HG03039 (cell line): ENCODE data around the gene DCDC1.
A peak's percentile ranks its signal among the peaks of the same experiment; 100 is the strongest.

ENCODE experiments used
- ATAC-seq: cut with Tn5 transposase; IDR thresholded peaks from one replicate; pipeline ENCODE4 v1.9.1; 2021; ENCODE audit warnings: mild to moderate bottlenecking, moderate library complexity; ENCODE audit not compliant: unreplicated experiment

Gene DCDC1

DNA sequence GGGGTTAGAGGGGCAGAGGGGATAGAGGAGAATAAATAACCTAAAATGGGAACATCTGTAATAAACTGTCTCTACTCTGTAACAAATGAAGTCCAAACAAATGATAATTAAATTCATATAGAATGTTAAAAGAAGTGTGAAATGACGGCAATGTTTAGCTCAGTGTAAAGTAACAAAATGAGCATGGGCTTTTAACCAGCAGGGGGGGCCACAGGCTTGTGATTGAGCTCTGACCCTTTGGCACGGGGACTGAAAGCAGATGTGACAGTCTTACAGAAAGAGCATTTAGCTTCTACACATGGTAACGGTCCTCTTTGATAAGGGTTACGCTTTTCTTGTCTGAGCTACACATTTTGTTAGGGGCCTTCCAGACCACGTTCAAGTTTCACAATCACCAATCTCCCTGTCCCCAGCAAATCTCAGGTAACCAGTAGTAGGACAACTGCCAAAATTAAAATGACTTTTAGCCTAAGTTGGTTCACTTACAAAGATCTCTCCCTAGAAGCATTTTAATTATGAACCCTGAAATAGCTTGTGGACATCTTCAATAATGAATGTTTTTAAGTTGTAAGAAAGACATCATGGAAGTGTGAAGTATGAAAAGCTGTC, 262.5 kb downstream of the DCDC1 start:
- ATAC-seq, result peak; percentile 80

DNA sequence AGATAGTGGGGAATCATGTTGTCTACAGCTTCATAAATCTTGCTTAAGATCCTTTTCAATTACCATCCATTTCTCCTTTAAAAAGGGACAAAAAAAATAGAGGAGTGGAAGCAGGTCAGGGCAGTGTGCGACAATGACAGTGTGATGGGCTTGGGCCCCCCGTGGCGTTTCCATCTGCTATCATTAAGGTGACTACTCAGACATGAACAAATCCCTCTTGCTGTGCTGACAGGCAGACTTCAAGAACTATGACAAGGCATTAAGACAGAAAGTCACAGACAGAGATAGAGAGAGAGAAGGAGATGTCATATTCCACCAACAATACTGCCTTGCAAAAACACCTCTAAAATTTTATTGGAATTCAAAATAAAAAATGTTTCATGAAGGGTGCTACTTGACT, 263.2 kb downstream of the DCDC1 start:
- ATAC-seq, result no peak

DNA sequence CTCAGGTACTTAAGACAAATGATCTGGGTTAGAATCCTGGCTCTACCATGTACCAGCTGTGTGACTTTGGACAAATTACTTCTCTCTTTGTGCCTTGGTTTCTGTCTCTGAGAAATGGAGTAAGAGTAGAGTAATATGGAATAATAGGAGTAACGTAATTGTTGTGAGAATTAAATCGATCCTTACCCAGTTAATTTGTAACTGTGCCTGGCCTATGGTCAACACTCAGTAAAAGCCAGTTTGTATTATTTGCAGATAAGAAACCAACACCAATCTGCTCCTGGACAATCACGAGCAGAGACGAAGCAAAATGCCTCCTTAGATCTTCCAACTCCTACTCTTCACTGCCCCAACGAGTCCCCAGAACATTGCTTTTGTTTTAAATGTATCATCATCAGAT, 266.7 kb downstream of the DCDC1 start:
- ATAC-seq, result no peak

DNA sequence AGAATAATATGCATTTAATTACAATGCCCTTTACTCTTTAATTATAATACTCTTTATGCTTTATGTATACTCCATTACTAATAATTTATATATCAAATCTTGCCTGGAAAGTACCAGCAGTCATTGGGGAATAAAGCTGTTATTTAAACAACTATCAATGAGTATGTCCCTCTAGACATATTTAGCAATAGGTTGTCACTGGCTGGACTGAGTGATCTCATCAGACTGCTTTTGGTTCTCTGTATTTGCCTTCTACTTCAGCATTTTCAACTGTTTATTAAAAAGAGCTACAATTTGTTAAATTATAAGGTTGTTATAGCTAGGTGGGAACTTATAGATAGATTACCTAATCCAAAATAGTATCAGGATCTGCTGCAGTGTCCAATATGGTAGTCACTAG, 267.2 kb downstream of the DCDC1 start:
- no peak for ATAC-seq

DNA sequence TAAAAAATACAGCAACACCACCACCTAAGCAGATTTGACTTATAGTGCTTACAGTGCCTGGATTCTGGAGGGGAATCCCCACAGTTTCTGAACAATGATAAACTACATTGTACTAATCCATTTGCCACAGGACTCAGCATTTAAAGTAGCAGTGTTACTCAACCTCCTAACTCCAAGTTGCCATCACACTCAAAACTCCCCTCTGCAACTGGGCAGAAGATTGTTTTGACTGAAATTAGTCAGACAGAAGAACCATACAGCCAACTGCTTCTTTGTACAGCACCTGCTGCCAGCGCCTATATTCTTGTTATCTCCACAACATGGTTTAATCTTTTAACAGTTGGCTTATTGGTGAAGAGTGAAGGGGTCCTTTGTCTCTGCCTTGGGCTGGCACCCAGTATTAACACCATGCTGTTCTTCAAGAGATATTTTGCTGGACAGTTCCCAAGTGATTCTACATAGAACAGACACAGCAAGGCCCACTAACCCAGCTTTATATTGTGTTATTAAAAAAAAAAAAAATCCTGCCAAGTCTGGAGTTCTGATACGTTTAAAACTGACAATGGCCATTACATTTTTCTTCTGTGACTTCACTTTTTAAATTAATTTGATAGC, 273.2 kb downstream of the DCDC1 start:
- ATAC-seq, result no peak

DNA sequence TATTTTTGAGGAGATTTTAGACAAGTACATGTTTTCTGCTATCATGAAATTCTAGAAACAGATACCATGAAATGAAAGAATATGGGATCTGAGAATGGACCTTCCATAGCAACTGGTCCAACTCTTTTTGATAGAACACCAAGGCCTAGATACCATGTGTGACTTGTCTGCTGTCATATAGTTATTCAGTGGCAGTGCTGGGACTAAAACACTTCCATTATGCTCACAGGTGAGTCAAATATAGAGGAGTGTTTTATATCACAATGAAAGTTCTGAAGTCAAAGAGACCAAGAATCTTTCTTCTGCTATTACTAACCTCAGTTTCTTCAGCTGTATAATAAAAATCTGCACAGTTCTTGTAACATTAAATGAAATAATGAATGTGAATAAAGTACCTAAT, 276.9 kb downstream of the DCDC1 start:
- ATAC-seq, result no peak

DNA sequence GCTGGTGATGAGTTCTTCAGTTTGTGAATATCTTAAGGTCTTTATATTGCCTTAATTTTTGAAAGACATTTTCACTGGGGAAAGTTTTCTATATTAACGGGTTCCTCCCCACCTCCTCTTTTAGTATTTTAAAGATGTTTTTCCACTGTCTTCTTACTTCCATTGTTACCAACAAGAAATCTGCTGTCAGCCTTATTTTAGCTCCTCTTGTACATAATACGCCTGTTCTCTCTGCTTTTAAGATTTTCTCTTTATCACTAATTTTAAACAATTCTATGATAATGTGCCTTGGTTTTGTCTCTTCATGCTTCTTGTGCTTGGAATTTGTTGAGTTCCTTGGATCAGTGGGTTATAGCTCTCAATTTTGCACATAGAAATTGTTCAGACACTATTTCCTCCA, 280.4 kb downstream of the DCDC1 start:
- no peak for ATAC-seq

DNA sequence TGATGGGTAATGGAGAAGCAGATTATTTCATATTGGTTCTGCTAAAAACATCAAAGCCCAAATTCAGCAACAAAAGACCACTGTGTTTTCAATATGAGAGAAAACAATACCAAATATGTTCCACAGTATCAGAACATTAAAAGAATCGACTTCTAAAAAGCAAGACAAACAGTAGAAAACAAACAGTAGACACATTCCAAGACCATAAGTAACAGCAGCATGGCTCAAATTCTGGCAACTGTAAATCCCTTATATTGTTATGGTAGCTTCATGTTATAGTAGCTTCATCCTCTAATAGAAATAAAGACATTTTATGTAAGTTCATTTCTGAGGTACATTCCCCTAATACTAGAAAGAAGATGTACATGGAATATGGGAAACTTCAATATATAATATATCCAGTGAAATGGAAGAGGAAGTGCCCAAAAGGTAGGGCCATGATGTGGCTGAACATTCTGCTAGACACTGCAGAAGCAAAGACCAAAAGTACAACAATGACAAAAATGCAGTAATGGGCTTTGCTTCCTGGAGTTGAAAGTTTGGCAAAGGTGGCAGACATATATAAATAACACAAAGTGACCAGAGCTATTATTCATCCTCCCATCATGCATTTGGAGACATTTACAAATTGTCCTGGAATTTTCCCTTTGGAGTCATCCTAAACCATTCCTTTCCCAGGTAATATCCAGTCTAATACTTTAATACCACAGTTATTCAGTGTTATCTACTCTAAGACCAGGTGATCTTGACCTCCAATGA, 299.9 kb downstream of the DCDC1 start:
- no peak for ATAC-seq

DNA sequence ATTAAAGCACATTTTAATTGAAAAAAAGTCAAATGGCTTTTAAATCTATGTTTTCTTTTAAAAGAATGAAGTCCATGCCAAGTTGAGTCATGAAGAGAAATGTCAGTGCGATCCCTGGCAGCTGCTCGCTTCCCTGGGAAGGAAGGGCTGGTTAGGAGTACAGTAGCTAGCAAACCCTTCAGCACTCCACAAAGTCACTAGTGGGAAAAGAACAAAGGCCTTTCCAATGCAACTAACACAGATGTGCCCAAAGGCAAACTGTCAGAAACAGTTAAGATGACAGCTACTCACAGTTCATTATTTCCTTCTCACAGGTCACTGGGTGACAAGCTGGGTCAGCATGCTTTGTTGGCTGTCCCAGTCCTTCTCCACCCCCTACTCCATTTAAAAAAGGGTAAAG, 308.7 kb downstream of the DCDC1 start:
- no peak for ATAC-seq

DNA sequence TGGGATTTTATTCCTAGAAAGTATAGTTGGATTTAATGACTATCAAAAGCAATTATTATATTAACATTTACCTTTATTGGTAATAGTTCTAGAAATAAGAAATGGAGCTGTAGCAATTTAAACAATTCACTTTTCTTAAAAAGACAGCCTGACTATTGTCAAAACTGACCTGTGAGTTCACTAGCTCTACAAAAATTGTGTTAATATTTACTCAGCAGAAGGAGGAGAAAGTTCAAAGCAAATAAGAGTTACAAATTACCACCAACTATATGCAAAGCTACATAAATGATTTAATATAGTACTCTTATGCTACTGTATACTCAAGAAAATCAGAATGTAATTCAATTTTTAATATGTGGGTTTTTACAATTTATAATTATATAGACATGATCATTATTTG, 310.0 kb downstream of the DCDC1 start:
- no peak for ATAC-seq

DNA sequence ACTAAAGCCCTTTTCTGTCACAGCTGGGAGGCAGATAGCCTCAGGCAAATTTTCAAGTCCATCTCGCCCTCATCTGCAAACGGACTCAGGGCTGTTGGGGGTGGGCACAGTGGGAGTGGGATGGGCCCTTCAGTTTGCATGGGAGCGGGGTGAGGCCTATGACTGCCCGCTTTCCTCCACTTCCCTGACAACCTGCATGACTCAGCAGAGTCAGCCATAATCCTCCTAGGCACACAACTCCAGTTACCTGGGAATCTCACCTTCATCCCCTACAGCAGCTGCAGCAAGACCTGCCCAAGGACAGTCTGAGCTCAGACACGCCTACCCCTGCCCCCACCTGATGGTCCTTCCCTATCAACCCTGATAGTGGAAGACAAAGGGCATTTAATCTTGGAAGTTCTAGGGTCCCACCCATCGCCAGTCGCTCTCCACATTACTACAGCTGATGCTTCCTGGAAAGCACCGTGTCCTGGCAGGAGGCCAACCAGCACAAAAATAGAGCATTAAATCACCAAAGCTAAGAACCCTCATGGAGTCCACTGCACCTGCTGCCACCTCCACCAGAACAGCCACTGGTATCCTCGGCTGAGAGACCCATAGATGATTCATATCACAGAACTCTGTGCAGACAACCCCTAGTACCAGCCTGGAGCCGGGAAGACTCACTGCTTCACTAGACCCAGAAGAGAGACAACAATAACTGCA, 319.3 kb downstream of the DCDC1 start:
- ATAC-seq, result no peak

DNA sequence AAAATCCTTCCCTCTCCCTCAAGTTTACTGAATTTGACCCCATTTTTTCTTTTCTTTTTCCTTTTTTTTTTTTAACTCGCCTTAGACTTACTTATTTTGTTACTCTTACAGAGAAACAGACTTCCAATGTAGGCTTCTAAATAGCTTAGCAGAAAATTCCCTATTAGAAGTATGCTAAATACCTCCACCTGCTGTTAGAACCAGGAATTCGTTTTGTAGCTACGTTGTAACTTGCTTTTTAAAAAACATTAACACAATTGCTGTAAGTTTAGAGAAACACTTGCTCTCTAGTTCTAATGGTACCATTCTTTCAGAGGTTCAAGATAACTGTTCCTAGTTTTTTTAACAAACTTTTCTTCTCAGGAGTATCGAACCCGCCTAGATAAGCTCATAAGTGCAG, 324.2 kb downstream of the DCDC1 start:
- no peak for ATAC-seq

DNA sequence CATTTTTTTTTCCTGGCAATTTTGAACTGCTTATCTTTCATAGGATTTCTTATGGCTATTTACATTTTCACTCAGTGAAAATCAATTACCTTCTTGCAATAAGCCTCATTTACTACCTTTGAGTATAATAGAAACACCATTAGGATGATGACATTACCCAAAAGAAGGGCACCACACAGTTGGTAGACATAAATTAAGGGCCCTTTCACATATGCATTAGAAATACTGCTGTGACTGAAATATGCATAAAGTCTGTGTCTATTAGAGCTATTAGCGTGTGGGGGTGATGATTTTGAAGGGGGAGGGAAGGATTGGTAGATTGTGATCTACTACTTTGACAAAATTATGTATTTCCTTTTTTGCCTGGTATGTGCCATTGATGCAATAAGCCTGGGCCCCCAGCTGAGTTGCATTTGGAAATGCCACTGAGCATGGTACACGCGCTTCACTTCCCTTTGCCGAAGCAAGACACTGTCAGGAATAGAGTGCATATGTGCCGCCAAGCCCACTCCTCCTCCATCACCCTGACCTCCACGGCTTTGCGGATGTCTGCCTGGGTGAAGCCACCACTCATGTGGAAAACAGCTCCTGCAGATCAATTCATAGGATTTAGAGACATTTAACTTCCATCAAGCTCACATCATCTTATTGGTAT, 339.3 kb downstream of the DCDC1 start:
- ATAC-seq, result no peak

DNA sequence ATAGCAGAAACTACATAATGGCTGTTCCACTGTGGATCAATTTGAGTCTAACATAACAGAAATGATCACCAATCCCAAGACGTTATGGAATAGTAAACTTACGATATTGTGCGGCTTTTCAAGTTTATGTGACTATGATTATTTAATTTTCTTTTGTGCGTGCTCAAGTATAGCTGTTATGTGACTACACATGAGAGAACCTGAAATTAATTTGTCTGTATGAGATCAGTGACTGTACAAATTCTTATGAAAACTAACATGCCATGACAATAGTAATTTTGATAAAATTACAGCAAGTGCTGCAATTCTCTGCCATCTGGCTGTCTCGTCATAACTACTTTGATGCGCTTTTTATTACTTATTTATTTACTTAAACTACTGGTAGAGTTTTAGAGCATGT, 343.2 kb downstream of the DCDC1 start:
- ATAC-seq, result no peak

DNA sequence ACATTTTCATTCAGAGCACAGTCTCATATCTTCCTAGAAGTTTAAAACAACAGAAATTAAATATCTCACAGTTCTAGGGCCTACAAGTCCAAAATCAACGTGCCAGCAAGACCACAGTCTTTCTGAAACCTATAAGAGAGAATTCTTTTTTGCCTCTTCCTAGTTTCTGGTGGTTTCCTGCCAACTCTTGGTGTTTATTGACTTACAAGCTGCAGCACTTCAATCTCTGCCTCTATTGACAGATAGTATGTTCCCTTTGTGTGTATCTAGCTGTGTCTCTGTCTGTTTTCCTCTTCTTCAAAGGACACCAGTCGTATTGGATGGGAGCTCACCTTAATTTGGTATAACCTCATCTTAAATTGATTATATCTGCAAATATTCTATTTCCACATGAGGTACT, 347.5 kb downstream of the DCDC1 start:
- ATAC-seq, result no peak

DNA sequence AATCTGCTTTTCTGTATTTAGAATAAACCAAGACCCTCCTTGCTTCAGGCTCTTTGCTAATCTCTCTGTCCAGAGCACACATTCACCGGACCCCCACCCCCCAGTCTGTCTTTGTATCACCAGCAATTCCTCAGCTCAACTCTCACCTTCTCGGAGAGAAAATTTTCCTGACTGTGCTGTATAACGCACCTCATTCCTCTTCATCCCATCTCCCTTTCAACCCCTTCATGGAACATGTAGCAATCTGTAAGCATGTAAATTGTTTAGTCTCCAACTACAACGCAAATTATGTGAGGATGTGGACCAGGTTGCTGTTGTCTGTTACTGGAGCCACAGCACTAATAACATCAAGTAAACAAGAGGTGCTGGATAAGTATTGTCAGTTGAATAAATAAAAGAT, 349.8 kb downstream of the DCDC1 start:
- ATAC-seq, result no peak

DNA sequence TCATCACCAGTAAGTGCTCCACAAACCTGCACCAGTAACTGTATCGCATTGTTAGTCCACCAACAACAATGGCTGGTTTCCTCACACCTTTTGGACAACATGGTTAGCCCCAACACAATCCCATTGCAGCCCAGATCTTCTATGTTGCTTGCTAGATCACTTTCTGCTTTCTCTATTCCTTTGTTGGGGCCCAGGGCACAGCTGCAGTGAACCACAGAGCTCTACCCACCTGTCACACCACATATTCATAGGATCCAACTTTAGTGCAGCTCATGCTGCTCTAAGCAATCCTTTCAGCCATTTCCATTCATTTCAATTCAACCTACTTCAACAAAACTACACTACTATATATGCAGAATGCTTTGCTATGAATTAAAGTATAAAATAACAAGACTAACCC, 364.3 kb downstream of the DCDC1 start:
- no peak for ATAC-seq

DNA sequence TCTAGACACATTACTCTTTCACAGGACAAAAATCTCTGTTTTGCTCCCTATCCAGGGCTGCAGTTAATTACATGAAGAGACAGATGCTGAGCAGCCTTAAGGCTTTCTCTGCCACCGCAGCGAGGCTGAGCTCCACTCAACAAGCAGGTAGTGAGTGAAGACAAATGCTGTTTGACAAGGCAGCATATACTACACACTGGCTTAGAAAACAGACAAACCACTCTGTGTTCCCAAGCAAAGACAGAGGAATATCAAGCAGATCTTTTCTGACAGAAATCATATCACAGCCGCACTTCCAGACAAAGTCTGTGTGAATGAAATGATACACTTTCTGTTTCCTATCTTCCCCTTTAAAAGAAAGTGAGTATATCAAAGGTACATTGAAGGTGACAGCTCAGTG, 368.1 kb downstream of the DCDC1 start:
- ATAC-seq, result no peak

DNA sequence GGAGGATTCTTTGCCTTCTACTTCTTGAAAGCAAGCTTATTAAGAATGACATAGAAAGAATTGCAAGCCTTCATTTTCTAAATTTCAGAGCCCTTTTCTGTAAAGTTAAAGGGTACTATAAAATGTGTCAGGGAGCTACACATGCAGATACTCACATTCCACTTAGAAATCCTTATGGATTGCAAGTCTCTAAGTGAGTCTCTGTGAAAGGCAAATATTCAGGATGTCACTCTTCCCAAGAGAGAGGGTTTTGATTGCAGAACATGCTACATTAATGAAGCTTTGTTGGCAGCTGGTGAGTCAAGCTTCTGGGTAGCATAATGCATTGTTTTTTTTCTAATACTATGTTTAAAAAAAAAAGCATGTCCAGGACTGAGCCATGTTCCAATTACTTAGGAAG, 369.2 kb downstream of the DCDC1 start:
- no peak for ATAC-seq

DNA sequence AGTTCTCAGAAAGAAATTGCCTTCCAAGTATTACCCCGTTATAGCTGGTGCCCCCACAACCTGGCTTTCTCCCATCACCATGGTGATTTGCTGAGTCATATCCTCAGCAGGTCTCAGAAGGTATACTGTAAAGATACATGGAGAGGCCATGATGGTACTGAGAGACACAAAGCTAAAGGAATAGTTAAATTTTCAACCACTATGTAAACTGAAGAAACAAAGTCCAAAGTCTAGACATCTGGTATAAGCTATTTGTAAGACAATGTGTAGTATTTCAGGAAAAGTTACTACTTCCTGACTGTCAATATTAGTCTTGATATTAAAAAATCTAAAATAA, 377.1 kb downstream of the DCDC1 start:
- no peak for ATAC-seq

DNA sequence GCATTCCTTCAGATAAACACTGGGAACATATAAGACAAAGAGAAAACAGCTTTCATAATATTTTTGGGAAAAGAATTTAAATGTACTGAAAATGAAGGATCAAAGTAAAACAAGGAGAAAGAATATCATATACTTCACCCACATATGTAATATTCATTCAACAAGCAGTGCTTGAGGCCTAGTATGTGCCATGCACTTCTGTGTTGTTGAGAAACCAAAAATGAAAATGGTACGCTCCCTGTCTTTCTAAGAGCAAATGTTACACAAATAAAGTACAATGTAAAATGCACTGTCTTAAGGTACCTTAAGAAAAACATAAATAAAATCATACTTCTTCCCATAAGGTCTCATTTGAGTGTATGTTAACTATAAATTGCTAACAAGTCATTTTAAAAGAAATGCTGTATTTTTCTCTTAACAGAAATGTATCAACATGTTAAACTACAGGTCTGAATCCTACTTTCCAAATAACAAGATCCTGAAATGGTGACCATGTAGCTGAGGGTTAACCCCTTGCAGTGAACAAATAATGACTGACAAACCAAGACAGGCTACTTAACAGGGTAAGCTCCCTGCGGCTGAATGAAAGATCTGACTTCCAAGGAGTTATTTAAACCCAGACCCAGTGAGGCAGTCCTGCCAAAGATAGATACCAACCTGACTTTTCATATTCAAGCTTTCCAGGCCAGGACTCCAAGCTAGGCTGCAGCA, 377.6 kb downstream of the DCDC1 start:
- ATAC-seq, result no peak
